HepG2 (cell line): ENCODE results near the gene TIPRL. TPM values are rescaled to one million over a fixed set of nuclear protein-coding genes. Genes with fewer than 3 reads are reported as not detected.

Experiments
- ATF1 ChIP-seq: IDR thresholded peaks from 2 replicates; pipeline ENCODE4 v1.6.1; 2016; ENCODE audit warnings: mild to moderate bottlenecking, control low read depth
- CC2D1A ChIP-seq: sonication (generic); formaldehyde crosslinking; IDR thresholded peaks from 2 replicates; pipeline ENCODE4 v1.8.1; 2023; ENCODE audit warnings: mild to moderate bottlenecking, missing genetic modification reagents
- CREM ChIP-seq, 2 experiments: sonication (generic) in 1 of 2; formaldehyde crosslinking in 1 of 2; IDR thresholded peaks; 2 replicates each; pipeline versions ENCODE4 v1.4.0 to v1.6.1; 2016 to 2020; ENCODE audit warnings: antibody characterized with exemption in 1 of 2, mild to moderate bottlenecking in 1 of 2, missing genetic modification reagents in 1 of 2
- DNMT1 ChIP-seq: sonication (generic); formaldehyde crosslinking; IDR thresholded peaks from 2 replicates; pipeline ENCODE4 v1.5.1; 2020; ENCODE audit warnings: mild to moderate bottlenecking, missing genetic modification reagents
- GABPA ChIP-seq, 2 experiments: IDR thresholded peaks; 2 replicates each; pipeline ENCODE4 v1.6.1; 2011 to 2016; ENCODE audit warnings: low read depth in 2 of 2, low read length in 1 of 2, missing biosample characterization in 1 of 2, missing genetic modification characterization in 1 of 2
- MTERF4 ChIP-seq: sonication (generic); formaldehyde crosslinking; IDR thresholded peaks from 2 replicates; pipeline ENCODE4 v1.8.0; 2023; ENCODE audit warnings: mild to moderate bottlenecking, missing genetic modification reagents
- PAX8 ChIP-seq: sonication (generic); formaldehyde crosslinking; IDR thresholded peaks from 2 replicates; pipeline ENCODE4 v1.8.0; 2022; ENCODE audit warnings: mild to moderate bottlenecking, missing genetic modification reagents, borderline replicate concordance
- PCBP2 ChIP-seq: fragments of 200-400 bp; formaldehyde crosslinking; optimal IDR thresholded peaks from 2 replicates; pipeline ENCODE3; 2018; ENCODE audit warnings: low read length, low read depth; ENCODE audit not compliant: poor library complexity, severe bottlenecking
- UBTF ChIP-seq: sonication (generic); formaldehyde crosslinking; IDR thresholded peaks from 2 replicates; pipeline ENCODE4 v1.4.0; 2020; ENCODE audit warnings: mild to moderate bottlenecking, missing genetic modification reagents
- YEATS4 ChIP-seq: sonication (generic); formaldehyde crosslinking; IDR thresholded peaks from 2 replicates; pipeline ENCODE4 v1.4.0; 2020; ENCODE audit warnings: missing genetic modification reagents, borderline replicate concordance
- ZBTB39 ChIP-seq: sonication (generic); formaldehyde crosslinking; IDR thresholded peaks from 2 replicates; pipeline ENCODE4 v1.5.0; 2020; ENCODE audit warnings: missing genetic modification reagents
- ZFP1 ChIP-seq: IDR thresholded peaks from 2 replicates; pipeline ENCODE4 v1.6.1; 2016
- ZNF232 ChIP-seq: sonication (generic); formaldehyde crosslinking; IDR thresholded peaks from 2 replicates; pipeline ENCODE4 v1.4.0; 2020; ENCODE audit warnings: missing genetic modification reagents, borderline replicate concordance
- ZNF34 ChIP-seq: sonication (generic); formaldehyde crosslinking; IDR thresholded peaks from 2 replicates; pipeline ENCODE4 v1.4.0; 2020; ENCODE audit warnings: mild to moderate bottlenecking, missing genetic modification reagents, borderline replicate concordance
- ZNF678 ChIP-seq: sonication (generic); formaldehyde crosslinking; IDR thresholded peaks from 2 replicates; pipeline ENCODE4 v1.4.0; 2020; ENCODE audit warnings: mild to moderate bottlenecking, missing genetic modification reagents
- ZNF709 ChIP-seq: sonication (generic); formaldehyde crosslinking; IDR thresholded peaks from 2 replicates; pipeline ENCODE4 v1.5.0; 2020; ENCODE audit warnings: mild to moderate bottlenecking, missing genetic modification reagents
- ZNF724P ChIP-seq: sonication (generic); formaldehyde crosslinking; IDR thresholded peaks from 2 replicates; pipeline ENCODE4 v1.8.0; 2022; ENCODE audit warnings: missing genetic modification reagents, borderline replicate concordance
- ZSCAN29 ChIP-seq: sonication (generic); formaldehyde crosslinking; conservative IDR thresholded peaks from 2 replicates; pipeline ENCODE4 v1.4.0; 2020; ENCODE audit warnings: mild to moderate bottlenecking, missing genetic modification reagents
- ZZZ3 ChIP-seq: sonication (generic); formaldehyde crosslinking; IDR thresholded peaks from 2 replicates; pipeline ENCODE4 v1.4.0; 2020; ENCODE audit warnings: missing genetic modification reagents, mild to moderate bottlenecking, borderline replicate concordance
- polyA plus RNA-seq, 8 experiments: library from polyadenylated mRNA; depleted of rRNA in 3 of 8; stranded (reverse) in 7 of 8; unstranded in 1 of 8; fragments of >200 nt; fragmentation: Illumina TruSeq in 4 of 8; extraction: Trizol in 4 of 8; gene quantifications; 2 replicates each; pipeline versions ENCODE4 v1.2.1 to v1.2.3, GENCODE V29; 2011 to 2016; ENCODE audit warnings: low read depth in 4 of 8, missing spikeins in 1 of 8, mixed read lengths in 1 of 8; ENCODE audit not compliant: insufficient read depth in 1 of 8
- total RNA-seq, 5 experiments: library from RNA; depleted of rRNA; stranded (reverse); fragments of >200 nt; fragmentation: Illumina TruSeq; extraction: Trizol; gene quantifications; 2 replicates each; pipeline ENCODE4 v1.2.3, GENCODE V29; 2016; ENCODE audit warnings: low read depth in 1 of 5
- TF ChIP-seq, protein P1 (sequence below): sonication (generic); formaldehyde crosslinking; IDR thresholded peaks from 2 replicates; pipeline ENCODE4 v1.8.1; 2023; ENCODE audit warnings: mild to moderate bottlenecking, missing genetic modification reagents, borderline replicate concordance
- TF ChIP-seq, protein P2 (sequence below): sonication (generic); formaldehyde crosslinking; conservative IDR thresholded peaks from 2 replicates; pipeline ENCODE4 v1.8.0; 2022; ENCODE audit warnings: mild to moderate bottlenecking, moderate library complexity, missing genetic modification reagents

TIPRL gene
- total and polyA plus RNA-seq, 2 of the 13 experiments (the other 11 are each of a cell fraction or from before 2014, with no cell fraction given) = 10.1 to 22.8 TPM

- TF ChIP-seq ZSCAN29 (CRISPR knock-in tag) (0 out of 2 replicates have a peak, but pooled peaks have one; percentile 86), MTERF4 (0 out of 2 replicates have a peak, but pooled peaks have one; percentile 40), ZFP1 (CRISPR knock-in tag) (peak; percentile 20; the same call in 1 of the 2 replicates), ZBTB39 (CRISPR knock-in tag) (no peak), PAX8 (peak; percentile 75; the same call in 1 of the 2 replicates), ZNF678 (CRISPR knock-in tag) (peak; percentile 76; the same call in 1 of the 2 replicates), CC2D1A (CRISPR knock-in tag) (peak; percentile 16; the same call in 1 of the 2 replicates), GABPA (IDR thresholded peaks at IDR 0.05; ENCODE audit: low read depth, low read length) (no peak), GABPA (CRISPR knock-in tag; IDR thresholded peaks at IDR 0.05; ENCODE audit: low read depth) (no peak), ZNF232 (peak; percentile 87; the same call in 1 of the 2 replicates), ZNF34 (CRISPR knock-in tag) (peak; percentile 59; the same call in 1 of the 2 replicates), ZZZ3 (CRISPR knock-in tag) (0 out of 2 replicates have a peak, but pooled peaks have one; percentile 59), UBTF (CRISPR knock-in tag) (peak; percentile 80), ZNF724P (CRISPR knock-in tag) (peak; percentile 86), ATF1 (CRISPR knock-in tag) (no peak), DNMT1 (CRISPR knock-in tag) (no peak), PCBP2 (no peak), CREM (IDR thresholded peaks at IDR 0.05) (no peak), CREM (CRISPR knock-in tag; IDR thresholded peaks at IDR 0.05) (no peak), YEATS4 (CRISPR knock-in tag) (peak; percentile 86), ZNF709 (CRISPR knock-in tag) (peak; percentile 76)
- TF ChIP-seq, protein P1, sequence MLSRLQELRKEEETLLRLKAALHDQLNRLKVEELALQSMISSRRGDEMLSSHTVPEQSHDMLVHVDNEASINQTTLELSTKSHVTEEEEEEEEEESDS = peak; percentile 52; the same call in 1 of the 2 replicates
- TF ChIP-seq, protein P2, sequence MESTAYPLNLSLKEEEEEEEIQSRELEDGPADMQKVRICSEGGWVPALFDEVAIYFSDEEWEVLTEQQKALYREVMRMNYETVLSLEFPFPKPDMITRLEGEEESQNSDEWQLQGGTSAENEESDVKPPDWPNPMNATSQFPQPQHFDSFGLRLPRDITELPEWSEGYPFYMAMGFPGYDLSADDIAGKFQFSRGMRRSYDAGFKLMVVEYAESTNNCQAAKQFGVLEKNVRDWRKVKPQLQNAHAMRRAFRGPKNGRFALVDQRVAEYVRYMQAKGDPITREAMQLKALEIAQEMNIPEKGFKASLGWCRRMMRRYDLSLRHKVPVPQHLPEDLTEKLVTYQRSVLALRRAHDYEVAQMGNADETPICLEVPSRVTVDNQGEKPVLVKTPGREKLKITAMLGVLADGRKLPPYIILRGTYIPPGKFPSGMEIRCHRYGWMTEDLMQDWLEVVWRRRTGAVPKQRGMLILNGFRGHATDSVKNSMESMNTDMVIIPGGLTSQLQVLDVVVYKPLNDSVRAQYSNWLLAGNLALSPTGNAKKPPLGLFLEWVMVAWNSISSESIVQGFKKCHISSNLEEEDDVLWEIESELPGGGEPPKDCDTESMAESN (CRISPR knock-in tag) = peak; percentile 82; the same call in 1 of the 2 replicates
Observed at GRCh38 chr1:168225476-168226190, 46.9 kb downstream of the TIPRL start, which contains the start of gene SFT2D2 (continued).
